ENCODE data around the gene SCG5. TPM values are rescaled to one million over a fixed set of nuclear protein-coding genes. Genes with fewer than 3 reads are reported as not detected.

Gene SCG5
- total RNA-seq, 1 experiment from 2014 or later, result 23.9 TPM

- Histone ChIP-seq H3T11ph (ENCODE audit: low read length) (no peak overlapping the region), H3K27me3 (ENCODE audit: insufficient read depth, low read length) (no peaks in the 10 kb centered on the region), H3K4me2 (ENCODE audit: insufficient read depth, insufficient read length, low read length) (no peak overlapping the region), H3K14ac (ENCODE audit: insufficient read depth, low read length) (no peak overlapping the region), H4K91ac (ENCODE audit: insufficient read length, low read depth, low read length) (no peak overlapping the region), H3K18ac (ENCODE audit: insufficient read length, low read depth, low read length) (no peak overlapping the region), H3K79me1 (ENCODE audit: insufficient read depth, low read depth, low read length, poor library complexity, severe bottlenecking) (no peaks in the 10 kb centered on the region), H3K9ac (ENCODE audit: extremely low read depth, insufficient read length, low read length) (no peak overlapping the region), H2AK5ac (ENCODE audit: insufficient read length, low read length) (no peak overlapping the region), H2BK12ac (ENCODE audit: insufficient read length, low read depth, low read length) (no peak overlapping the region), H3K23me2 (ENCODE audit: insufficient read length, low read depth, low read length, poor library complexity, severe bottlenecking) (no peaks in the 10 kb centered on the region), H3K79me2 (ENCODE audit: insufficient read depth, low read length) (no peaks in the 10 kb centered on the region), H3K27ac (ENCODE audit: insufficient read length, low read depth, low read length) (no peak overlapping the region), H4K5ac (ENCODE audit: insufficient read length, low read depth, low read length) (no peak overlapping the region), H3K4me1 (ENCODE audit: insufficient read depth, low read length) (peaks cover 3% of the 10 kb centered on the region; the same call in 1 of the 2 replicates), H2BK5ac (ENCODE audit: insufficient read length, low read length) (no peak overlapping the region), H3K9me3 (ENCODE audit: control insufficient read depth, low read depth, low read length) (no peaks in the 10 kb centered on the region), H2AFZ (ENCODE audit: low read length) (no peak overlapping the region), H3K23ac (ENCODE audit: insufficient read length, low read depth, low read length) (no peak overlapping the region), H2BK20ac (ENCODE audit: low read depth, low read length, poor library complexity, severe bottlenecking) (no peak overlapping the region), H3K56ac (ENCODE audit: insufficient read length, low read depth, low read length) (no peak overlapping the region), H4K8ac (replicated peaks; ENCODE audit: insufficient read length, low read depth, low read length) (no peak overlapping the region), H3K4ac (ENCODE audit: low read depth, low read length) (no peak overlapping the region), H2BK15ac (ENCODE audit: low read depth, low read length) (no peak overlapping the region), H4K20me1 (ENCODE audit: control insufficient read depth, insufficient read depth, insufficient read length) (no peaks in the 10 kb centered on the region), H2BK120ac (ENCODE audit: low read depth, low read length, poor library complexity, severe bottlenecking) (no peak overlapping the region)
- Mint-ChIP-seq H3K4me1 (peaks cover 7 to 13% of the 10 kb centered on the region in 2 experiments; a peak in 3 of 4 replicates), H3K4me3 (no peak overlapping the region), H3K9me3 (no peaks in the 10 kb centered on the region), H3K27ac (no peak overlapping the region), H3K36me3 (ENCODE audit: insufficient read depth in 1 of 3, low read depth in 3 of 3) (peaks cover 2 to 5% (median 3%) of the 10 kb centered on the region in 3 experiments; a peak in 5 of 7 replicates), H3K27me3 (ENCODE audit: low read depth) (no peaks in the 10 kb centered on the region; the same call in 1 of the 2 replicates)
- DNase-seq, result no peak
- WGBS (ENCODE audit: extremely low coverage, insufficient read length, low lambda C conversion rate), result no CpG with 5 or more reads among the region's 10 CpGs
- no peak for TF ChIP-seq CTCF (conservative IDR thresholded peaks at IDR 0.05)
Measured at GRCh38 chr15:32691689-32692038, 50.2 kb downstream of the SCG5 start.

Measured in H9 (cell line).